Astrocyte of the cerebellum (primary cell): ENCODE measurements around the gene SLC39A11.

Source experiments
- DNase-seq: peaks from one replicate; pipeline ENCODE4 v3.0.0-alpha.2; 2011; ENCODE audit warnings: low read depth
- H3K4me3 ChIP-seq: 2 replicates; pipeline ENCODE4 v1.5.1; 2011; ENCODE audit warnings: mild to moderate bottlenecking, low read depth, low read length, moderate library complexity
- CTCF ChIP-seq: IDR thresholded peaks from 2 replicates; pipeline ENCODE4 v1.5.1; 2012; ENCODE audit warnings: low read length, low read depth, moderate library complexity, mild to moderate bottlenecking; ENCODE audit errors: missing control alignments
- in situ Hi-C: cut with HindIII; loops from 2 replicates; pipeline ENCODE4 v1.10.0; 2017; ENCODE audit warnings: low sequenced_read_pairs

The SLC39A11 gene

GRCh38 chr17:72682605-72683004, 409.9 kb downstream of the SLC39A11 start:
- in situ Hi-C loops: no loop called here
- H3K4me3 ChIP-seq: no peak overlapping the region
- DNase-seq: no peak
- TF ChIP-seq CTCF: no peak

- no peak overlapping the region for H3K4me3 ChIP-seq
- TF ChIP-seq CTCF: no peak
- no peak for DNase-seq
- in situ Hi-C loops: no loop called here
Measured at GRCh38 chr17:72681844-72682243, 410.6 kb downstream of the SLC39A11 start.

- DNase-seq: no peak
- in situ Hi-C loops: no loop called here
- no peak overlapping the region for H3K4me3 ChIP-seq
- no peak for TF ChIP-seq CTCF
Measured at GRCh38 chr17:72677714-72678390, 414.6 kb downstream of the SLC39A11 start.

GRCh38 chr17:72677108-72677507, 415.4 kb downstream of the SLC39A11 start:
- TF ChIP-seq CTCF: no peak
- DNase-seq: no peak
- no peak overlapping the region for H3K4me3 ChIP-seq
- in situ Hi-C loops: no loop called here

- in situ Hi-C loops: no loop called here
- TF ChIP-seq CTCF: no peak
- DNase-seq: no peak
- H3K4me3 ChIP-seq: no peak overlapping the region
Measured at GRCh38 chr17:72672729-72673128, 419.8 kb downstream of the SLC39A11 start.

- no peak for DNase-seq
- in situ Hi-C loops: no loop called here
- H3K4me3 ChIP-seq: no peak overlapping the region
- TF ChIP-seq CTCF: no peak
Measured at GRCh38 chr17:72671016-72671415, 421.5 kb downstream of the SLC39A11 start.
